ENCODE results near the gene TSR3. TPM values are rescaled to one million over a fixed set of nuclear protein-coding genes. Genes with fewer than 3 reads are reported as not detected.

TSR3 gene
- total RNA-seq (31.5 TPM), polyA plus RNA-seq (100 to 1,000 TPM in 1 of 4 donors, 10 to 100 TPM in 3; 81.1 to 103 (median 94.1) TPM)

GRCh38 chr16:1351582-1352362, at the start of gene TSR3, which contains the start of gene GNPTG:
Gene TSR3 (minus strand): TSS chr16:1351878. CDS start chr16:1351804, 74 bp downstream.
Gene GNPTG (plus strand): TSS chr16:1351931. CDS start chr16:1351966, 35 bp downstream.
- peak; percentile 82 to 91 (median 88) for DNase-seq
- peaks cover 24% of the 10 kb centered on the region for H3K4me1 ChIP-seq (ENCODE audit: control insufficient read depth, insufficient read depth, low read length, poor library complexity, severe bottlenecking)
- peak; percentile 75 to 79 for ATAC-seq (ENCODE audit: low read depth in 2 of 2)
- Mint-ChIP-seq H3K4me1 (peaks cover 0 to 43% (median 15%) of the 10 kb centered on the region in 4 donors), H3K27ac (peak within 1 kb of the TSS; percentile 71 to 98 (median 82)), H3K4me3 (peak within 1 kb of the TSS; percentile 85 to 91 (median 87)), H3K36me3 (peaks cover 3% of the 10 kb centered on the region), H3K9me3 (peaks cover 0 to 3% (median 0%) of the 10 kb centered on the region in 7 donors), H3K27me3 (peaks cover 5% of the 10 kb centered on the region)
- H3K9me3 ChIP-seq (ENCODE audit: control insufficient read depth in 2 of 2, low read length in 2 of 2): no peaks in the 10 kb centered on the region
- no peaks in the 10 kb centered on the region for H3K27me3 ChIP-seq (ENCODE audit: control insufficient read depth, insufficient read depth, low read length)
- peak within 1 kb of the TSS; percentile 88 for H3K4me3 ChIP-seq (ENCODE audit: low read depth, low read length)
- H3K36me3 ChIP-seq (ENCODE audit: control insufficient read depth, insufficient read depth, low read length): peaks cover 15% of the 10 kb centered on the region
- H3K27ac ChIP-seq (ENCODE audit: insufficient read depth, low read length, poor library complexity, severe bottlenecking): peak within 1 kb of the TSS; percentile 75

- H3K27ac Mint-ChIP-seq: no peak overlapping the region
- no peak overlapping the region for H3K4me3 Mint-ChIP-seq
- Histone ChIP-seq H3K36me3 (ENCODE audit: control insufficient read depth, insufficient read depth, low read length) (peaks cover 60% of the 10 kb centered on the region), H3K4me3 (ENCODE audit: low read depth, low read length) (no peak overlapping the region), H3K27ac (ENCODE audit: insufficient read depth, low read length, poor library complexity, severe bottlenecking) (no peak overlapping the region), H3K27me3 (ENCODE audit: control insufficient read depth, insufficient read depth, low read length) (no peaks in the 10 kb centered on the region), H3K4me1 (ENCODE audit: control insufficient read depth, insufficient read depth, low read length, poor library complexity, severe bottlenecking) (no peaks in the 10 kb centered on the region), H3K9me3 (ENCODE audit: control insufficient read depth in 2 of 2, low read length in 2 of 2) (no peaks in the 10 kb centered on the region)
- DNase-seq: no peak
- H3K36me3 Mint-ChIP-seq: peaks cover 18% of the 10 kb centered on the region
- no peaks in the 10 kb centered on the region for H3K27me3 Mint-ChIP-seq
- peaks cover 0 to 17% (median 4%) of the 10 kb centered on the region in 4 donors for H3K4me1 Mint-ChIP-seq
- peaks cover 0 to 1% (median 0%) of the 10 kb centered on the region in 7 donors for H3K9me3 Mint-ChIP-seq
- ATAC-seq (ENCODE audit: low read depth in 2 of 2): no peak
Measured at GRCh38 chr16:1401061-1401757, 49.5 kb upstream of the TSR3 start.

- Mint-ChIP-seq H3K27me3 (no peaks in the 10 kb centered on the region), H3K27ac (no peak overlapping the region), H3K4me3 (peak overlapping the region in 2 of 4 donors; percentile 9 to 50), H3K36me3 (peaks cover 18% of the 10 kb centered on the region), H3K9me3 (peaks cover 0 to 1% (median 0%) of the 10 kb centered on the region in 7 donors), H3K4me1 (peaks cover 0 to 7% (median 2%) of the 10 kb centered on the region in 4 donors)
- no peak for ATAC-seq (ENCODE audit: low read depth in 2 of 2)
- no peak for DNase-seq
- Histone ChIP-seq H3K4me3 (ENCODE audit: low read depth, low read length) (no peak overlapping the region), H3K4me1 (ENCODE audit: control insufficient read depth, insufficient read depth, low read length, poor library complexity, severe bottlenecking) (no peaks in the 10 kb centered on the region), H3K9me3 (ENCODE audit: control insufficient read depth in 2 of 2, low read length in 2 of 2) (no peaks in the 10 kb centered on the region), H3K36me3 (ENCODE audit: control insufficient read depth, insufficient read depth, low read length) (peaks cover 62% of the 10 kb centered on the region), H3K27ac (ENCODE audit: insufficient read depth, low read length, poor library complexity, severe bottlenecking) (no peak overlapping the region), H3K27me3 (ENCODE audit: control insufficient read depth, insufficient read depth, low read length) (no peaks in the 10 kb centered on the region)
Measured at GRCh38 chr16:1398826-1399581, 47.3 kb upstream of the TSR3 start.

- H3K36me3 Mint-ChIP-seq: peaks cover 18% of the 10 kb centered on the region
- DNase-seq (no peak), ATAC-seq (ENCODE audit: low read depth in 2 of 2) (no peak)
- H3K4me3 ChIP-seq (ENCODE audit: low read depth, low read length): no peak overlapping the region
- no peak overlapping the region for H3K27ac ChIP-seq (ENCODE audit: insufficient read depth, low read length, poor library complexity, severe bottlenecking)
- H3K9me3 ChIP-seq (ENCODE audit: control insufficient read depth in 2 of 2, low read length in 2 of 2): no peaks in the 10 kb centered on the region
- H3K4me1 Mint-ChIP-seq: peaks cover 0 to 7% (median 2%) of the 10 kb centered on the region in 4 donors
- H3K27me3 ChIP-seq (ENCODE audit: control insufficient read depth, insufficient read depth, low read length): no peaks in the 10 kb centered on the region
- H3K36me3 ChIP-seq (ENCODE audit: control insufficient read depth, insufficient read depth, low read length): peaks cover 63% of the 10 kb centered on the region
- H3K4me1 ChIP-seq (ENCODE audit: control insufficient read depth, insufficient read depth, low read length, poor library complexity, severe bottlenecking): no peaks in the 10 kb centered on the region
- H3K27ac Mint-ChIP-seq: peak overlapping the region in 1 of 3 donors; percentile 63
- H3K4me3 Mint-ChIP-seq: no peak overlapping the region
- H3K27me3 Mint-ChIP-seq: no peaks in the 10 kb centered on the region
- H3K9me3 Mint-ChIP-seq: peaks cover 0 to 1% (median 0%) of the 10 kb centered on the region in 7 donors
Measured at GRCh38 chr16:1398351-1398750, 46.7 kb upstream of the TSR3 start.

- H3K27ac Mint-ChIP-seq: no peak overlapping the region
- ATAC-seq (ENCODE audit: low read depth in 2 of 2) (no peak), DNase-seq (no peak)
- no peaks in the 10 kb centered on the region for H3K27me3 ChIP-seq (ENCODE audit: control insufficient read depth, insufficient read depth, low read length)
- H3K27me3 Mint-ChIP-seq: no peaks in the 10 kb centered on the region
- peaks cover 64% of the 10 kb centered on the region for H3K36me3 ChIP-seq (ENCODE audit: control insufficient read depth, insufficient read depth, low read length)
- no peaks in the 10 kb centered on the region for H3K9me3 ChIP-seq (ENCODE audit: control insufficient read depth in 2 of 2, low read length in 2 of 2)
- peaks cover 0 to 7% (median 2%) of the 10 kb centered on the region in 4 donors for H3K4me1 Mint-ChIP-seq
- H3K4me3 ChIP-seq (ENCODE audit: low read depth, low read length): no peak overlapping the region
- H3K4me1 ChIP-seq (ENCODE audit: control insufficient read depth, insufficient read depth, low read length, poor library complexity, severe bottlenecking): no peaks in the 10 kb centered on the region
- H3K36me3 Mint-ChIP-seq: peaks cover 18% of the 10 kb centered on the region
- H3K27ac ChIP-seq (ENCODE audit: insufficient read depth, low read length, poor library complexity, severe bottlenecking): no peak overlapping the region
- no peak overlapping the region for H3K4me3 Mint-ChIP-seq
- peaks cover 0 to 1% (median 0%) of the 10 kb centered on the region in 7 donors for H3K9me3 Mint-ChIP-seq
Measured at GRCh38 chr16:1397779-1398178, 46.1 kb upstream of the TSR3 start.

- Mint-ChIP-seq H3K4me3 (no peak overlapping the region), H3K4me1 (peaks cover 0 to 5% (median 0%) of the 10 kb centered on the region in 4 donors), H3K9me3 (peaks cover 0 to 1% (median 0%) of the 10 kb centered on the region in 7 donors), H3K27ac (no peak overlapping the region), H3K27me3 (no peaks in the 10 kb centered on the region), H3K36me3 (peaks cover 14% of the 10 kb centered on the region)
- Histone ChIP-seq H3K4me1 (ENCODE audit: control insufficient read depth, insufficient read depth, low read length, poor library complexity, severe bottlenecking) (no peaks in the 10 kb centered on the region), H3K9me3 (ENCODE audit: control insufficient read depth in 2 of 2, low read length in 2 of 2) (no peaks in the 10 kb centered on the region), H3K4me3 (ENCODE audit: low read depth, low read length) (no peak overlapping the region), H3K27me3 (ENCODE audit: control insufficient read depth, insufficient read depth, low read length) (no peaks in the 10 kb centered on the region), H3K36me3 (ENCODE audit: control insufficient read depth, insufficient read depth, low read length) (peaks cover 57% of the 10 kb centered on the region), H3K27ac (ENCODE audit: insufficient read depth, low read length, poor library complexity, severe bottlenecking) (no peak overlapping the region)
- DNase-seq: no peak
- ATAC-seq (ENCODE audit: low read depth in 2 of 2): no peak
Measured at GRCh38 chr16:1395444-1396031, 43.9 kb upstream of the TSR3 start.

- Mint-ChIP-seq H3K9me3 (peaks cover 0 to 1% (median 0%) of the 10 kb centered on the region in 7 donors), H3K36me3 (peaks cover 16% of the 10 kb centered on the region), H3K4me3 (no peak overlapping the region), H3K27ac (no peak overlapping the region), H3K4me1 (peaks cover 0 to 5% (median 0%) of the 10 kb centered on the region in 4 donors), H3K27me3 (no peaks in the 10 kb centered on the region)
- Histone ChIP-seq H3K36me3 (ENCODE audit: control insufficient read depth, insufficient read depth, low read length) (peaks cover 59% of the 10 kb centered on the region), H3K27me3 (ENCODE audit: control insufficient read depth, insufficient read depth, low read length) (no peaks in the 10 kb centered on the region), H3K4me3 (ENCODE audit: low read depth, low read length) (no peak overlapping the region), H3K27ac (ENCODE audit: insufficient read depth, low read length, poor library complexity, severe bottlenecking) (no peak overlapping the region), H3K4me1 (ENCODE audit: control insufficient read depth, insufficient read depth, low read length, poor library complexity, severe bottlenecking) (no peaks in the 10 kb centered on the region), H3K9me3 (ENCODE audit: control insufficient read depth in 2 of 2, low read length in 2 of 2) (no peaks in the 10 kb centered on the region)
- ATAC-seq (ENCODE audit: low read depth in 2 of 2) (no peak), DNase-seq (no peak)
Measured at GRCh38 chr16:1394367-1394951, 42.8 kb upstream of the TSR3 start.
